Tibial artery (tissue), 4 donors: ENCODE measurements around the gene RTF2.
"Not testable (repeated sequence)": the region's sequence is repeated elsewhere in the genome, so short reads cannot be mapped to it uniquely, and the experiment has no call there.

Experiments used
- DNase-seq, 2 donors: peaks; one replicate each; pipeline ENCODE4 v3.0.0-alpha.2; 2019
- H3K27ac ChIP-seq, 2 donors: fragments of 200-600 bp; sonication (generic) in 1 of 2; 1 replicate in 1 of 2; 2 replicates in 1 of 2; pipeline ENCODE4 v1.5.1; 2018 to 2019; ENCODE audit warnings: mild to moderate bottlenecking in 1 of 2
- H3K27me3 ChIP-seq, 2 donors: fragments of 200-600 bp; sonication (generic) in 1 of 2; one replicate each; pipeline versions ENCODE4 v1.5.1 to v1.6.0; 2016 to 2019
- H3K36me3 ChIP-seq, 3 donors: fragments of 200-600 bp; sonication (generic) in 2 of 3; one replicate each; pipeline ENCODE4 v1.5.1; 2016 to 2019; ENCODE audit warnings: mild to moderate bottlenecking in 2 of 3
- H3K4me1 ChIP-seq, 4 donors: fragments of 200-600 bp; sonication (generic) in 2 of 4; 1 replicate in 3 of 4; 2 replicates in 1 of 4; pipeline ENCODE4 v1.5.1; 2016 to 2019
- H3K4me3 ChIP-seq, 2 donors: fragments of 200-600 bp; sonication (generic) in 1 of 2; 1 replicate in 1 of 2; 2 replicates in 1 of 2; pipeline ENCODE4 v1.5.1; 2018 to 2019; ENCODE audit warnings: mild to moderate bottlenecking in 2 of 2
- H3K9me3 ChIP-seq, 3 donors: fragments of 200-600 bp; sonication (generic) in 1 of 3; one replicate each; pipeline ENCODE4 v1.5.1; 2016 to 2019
- intact Hi-C: fragments of 100-400 bp; cut with DNase I; formaldehyde crosslinking; loops from one replicate; pipeline ENCODE4 v1.15.0; 2023; ENCODE audit warnings: low total_unique reads
- TF ChIP-seq, protein P1 (sequence below), 2 experiments: fragments of 200-600 bp in 1 of 2; fragments of 450-650 bp in 1 of 2; IDR thresholded peaks; one replicate each; pipeline ENCODE4 v1.5.1; 2017 to 2019; ENCODE audit warnings: antibody characterized with exemption in 2 of 2, mild to moderate bottlenecking in 1 of 2, moderate library complexity in 1 of 2

Gene RTF2

DNA sequence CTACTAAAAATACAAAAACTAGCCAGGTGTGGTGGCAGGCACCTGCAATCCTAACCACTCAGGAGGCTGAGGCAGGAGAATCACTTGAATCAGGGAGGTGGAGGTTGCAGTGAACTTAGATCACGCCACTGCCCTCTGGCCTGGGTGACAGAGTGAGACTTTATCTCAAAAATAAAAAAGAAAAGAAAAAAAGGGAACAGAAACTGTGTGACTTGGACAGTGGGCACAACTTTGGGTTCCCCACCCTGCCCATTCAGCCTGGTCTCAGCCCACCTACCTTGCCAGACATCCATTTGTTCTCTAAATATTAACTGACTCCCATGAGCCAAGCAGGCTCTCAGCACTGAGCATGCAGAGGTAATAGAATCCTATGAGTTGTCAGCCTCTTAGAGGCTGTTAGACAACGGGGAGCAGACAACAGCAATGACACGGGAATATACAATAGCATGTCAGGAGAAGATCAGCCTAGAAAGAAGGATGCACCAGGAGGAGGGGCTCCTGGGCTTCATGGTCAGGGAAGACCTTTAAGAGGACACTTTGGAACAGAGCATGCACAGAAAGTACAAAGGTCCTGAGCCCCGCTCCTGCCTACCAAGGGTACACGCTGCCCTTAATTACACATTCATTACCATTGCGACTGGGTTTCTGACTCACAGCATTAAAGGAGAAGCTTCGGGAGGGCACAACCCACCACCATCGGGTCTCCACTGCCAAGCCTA, 84.6 kb downstream of the RTF2 start:
- TF ChIP-seq, protein P1, sequence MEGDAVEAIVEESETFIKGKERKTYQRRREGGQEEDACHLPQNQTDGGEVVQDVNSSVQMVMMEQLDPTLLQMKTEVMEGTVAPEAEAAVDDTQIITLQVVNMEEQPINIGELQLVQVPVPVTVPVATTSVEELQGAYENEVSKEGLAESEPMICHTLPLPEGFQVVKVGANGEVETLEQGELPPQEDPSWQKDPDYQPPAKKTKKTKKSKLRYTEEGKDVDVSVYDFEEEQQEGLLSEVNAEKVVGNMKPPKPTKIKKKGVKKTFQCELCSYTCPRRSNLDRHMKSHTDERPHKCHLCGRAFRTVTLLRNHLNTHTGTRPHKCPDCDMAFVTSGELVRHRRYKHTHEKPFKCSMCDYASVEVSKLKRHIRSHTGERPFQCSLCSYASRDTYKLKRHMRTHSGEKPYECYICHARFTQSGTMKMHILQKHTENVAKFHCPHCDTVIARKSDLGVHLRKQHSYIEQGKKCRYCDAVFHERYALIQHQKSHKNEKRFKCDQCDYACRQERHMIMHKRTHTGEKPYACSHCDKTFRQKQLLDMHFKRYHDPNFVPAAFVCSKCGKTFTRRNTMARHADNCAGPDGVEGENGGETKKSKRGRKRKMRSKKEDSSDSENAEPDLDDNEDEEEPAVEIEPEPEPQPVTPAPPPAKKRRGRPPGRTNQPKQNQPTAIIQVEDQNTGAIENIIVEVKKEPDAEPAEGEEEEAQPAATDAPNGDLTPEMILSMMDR (IDR thresholded peaks at IDR 0.05): no peak
- DNase-seq: no peak

DNA sequence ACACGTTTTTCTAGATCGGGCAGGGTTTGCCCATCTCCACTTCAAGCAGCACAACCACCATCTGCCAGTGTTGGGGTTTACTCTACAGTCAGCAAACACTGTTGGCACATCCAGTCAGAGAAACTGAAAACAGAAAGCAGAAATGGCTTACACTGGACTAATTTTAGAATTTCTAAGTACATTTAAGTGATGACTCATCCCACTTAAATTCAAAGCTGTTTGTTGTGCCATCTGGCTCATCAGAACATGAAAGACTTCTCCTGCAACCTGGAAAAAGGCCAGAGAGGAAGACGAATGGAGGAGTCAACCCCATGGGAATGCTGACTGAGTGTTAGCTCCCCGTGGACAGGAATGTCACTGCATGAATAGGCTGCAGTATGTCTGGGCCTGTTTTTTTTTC, 86.4 kb downstream of the RTF2 start:
- TF ChIP-seq, protein P1 (IDR thresholded peaks at IDR 0.05): no peak
- Histone ChIP-seq H3K4me3 (no peak overlapping the region), H3K4me1 (no peaks in the 10 kb centered on the region), H3K27me3 (peaks cover 0 to 3% of the 10 kb centered on the region in 2 donors), H3K9me3 (no peaks in the 10 kb centered on the region), H3K27ac (no peak overlapping the region), H3K36me3 (no peaks in the 10 kb centered on the region)
- DNase-seq: peak in 1 of 2 donors; percentile 32
- intact Hi-C loops: no loop called here

More for the DNA sequence above, 84.6 kb downstream of the RTF2 start:
- H3K27me3 ChIP-seq: peaks cover 0 to 3% of the 10 kb centered on the region in 2 donors
- intact Hi-C loops: no loop called here
- no peaks in the 10 kb centered on the region for H3K4me1 ChIP-seq
- no peaks in the 10 kb centered on the region for H3K9me3 ChIP-seq
- no peaks in the 10 kb centered on the region for H3K36me3 ChIP-seq
- H3K4me3 ChIP-seq: no peak overlapping the region
- H3K27ac ChIP-seq: no peak overlapping the region

DNA sequence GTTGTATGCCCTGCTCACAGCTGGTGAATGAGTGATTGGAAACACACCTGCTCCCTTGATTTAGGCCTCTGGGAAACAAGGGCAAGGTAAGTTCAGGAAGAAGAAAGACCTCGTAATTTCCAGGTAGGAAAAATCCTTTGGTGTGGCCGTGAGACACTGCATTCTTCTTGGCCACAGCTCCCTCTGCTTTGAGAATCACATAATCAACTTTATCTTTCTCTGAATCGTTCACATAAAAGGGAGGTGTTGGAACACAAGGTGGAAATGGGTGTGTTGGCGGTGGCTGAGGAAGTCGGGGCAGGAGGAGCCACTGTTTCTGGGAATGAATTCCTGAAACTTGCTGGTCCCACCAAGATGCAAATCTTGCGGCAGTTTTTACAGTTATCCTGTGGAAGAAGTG, 90.5 kb downstream of the RTF2 start:
- intact Hi-C loops: no loop called here
- no peak overlapping the region for H3K4me3 ChIP-seq
- no peaks in the 10 kb centered on the region for H3K9me3 ChIP-seq

DNA sequence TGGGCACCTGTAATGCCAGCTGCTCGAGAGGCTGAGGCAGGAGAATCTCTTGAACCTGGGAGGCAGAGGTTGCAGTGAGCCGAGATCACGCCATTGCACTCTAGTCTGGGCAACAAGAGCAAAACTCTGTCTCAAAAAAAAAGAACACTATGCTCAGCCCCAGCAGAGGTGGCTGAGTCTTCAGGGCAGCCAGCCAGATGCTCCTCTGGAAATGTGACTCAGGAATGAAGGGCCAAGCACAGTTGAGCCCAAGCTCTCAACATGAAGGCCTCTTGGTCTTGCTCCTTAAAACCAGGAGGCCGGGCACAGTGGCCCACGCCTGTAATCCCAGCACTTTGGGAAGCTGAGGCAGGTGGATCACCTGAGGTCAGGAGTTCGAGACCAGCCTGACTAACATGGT, 96.1 kb downstream of the RTF2 start:
- intact Hi-C loops, H3K4me1 ChIP-seq, H3K27me3 ChIP-seq, DNase-seq, H3K36me3 ChIP-seq, H3K27ac ChIP-seq, H3K4me3 ChIP-seq, H3K9me3 ChIP-seq: not testable (repeated sequence)

More for the DNA sequence above, 90.5 kb downstream of the RTF2 start:
- H3K4me1 ChIP-seq: no peaks in the 10 kb centered on the region
- DNase-seq: no peak
- no peak overlapping the region for H3K27ac ChIP-seq
- no peaks in the 10 kb centered on the region for H3K36me3 ChIP-seq
- TF ChIP-seq, protein P1 (IDR thresholded peaks at IDR 0.05): no peak
- no peaks in the 10 kb centered on the region for H3K27me3 ChIP-seq

DNA sequence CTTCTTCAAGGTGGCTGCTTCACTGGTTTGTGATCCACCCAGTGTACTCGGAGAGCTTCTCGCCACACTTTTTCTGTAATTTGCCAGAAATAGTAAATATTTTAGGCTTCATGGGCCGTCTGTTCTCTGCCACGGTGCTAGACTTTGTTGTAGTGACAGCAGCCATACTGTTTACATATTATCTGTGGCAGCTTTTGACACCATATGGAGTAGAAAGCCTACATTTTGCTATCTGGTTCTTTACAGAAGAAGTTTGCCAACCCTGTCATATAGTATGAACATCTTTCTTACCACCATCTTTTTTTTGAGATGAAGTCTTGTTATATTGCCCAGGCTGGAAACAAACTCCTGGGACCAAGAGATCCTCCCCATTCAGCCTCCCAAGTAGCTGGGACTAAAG, 97.1 kb downstream of the RTF2 start:
- H3K27me3 ChIP-seq: no peaks in the 10 kb centered on the region
- H3K9me3 ChIP-seq: no peaks in the 10 kb centered on the region
- no peak for DNase-seq
- no peaks in the 10 kb centered on the region for H3K4me1 ChIP-seq
- H3K4me3 ChIP-seq: no peak overlapping the region
- H3K27ac ChIP-seq: no peak overlapping the region
- no peaks in the 10 kb centered on the region for H3K36me3 ChIP-seq
- TF ChIP-seq, protein P1 (IDR thresholded peaks at IDR 0.05): no peak
- intact Hi-C loops: no loop called here

- DNase-seq: no peak
- H3K4me3 ChIP-seq: no peak overlapping the region
Observed at GRCh38 chr20:56566621-56567020, 98.2 kb downstream of the RTF2 start.

More at GRCh38 chr20:56566621-56567020, 98.2 kb downstream of the RTF2 start:
- intact Hi-C loops: no loop called here
- H3K27me3 ChIP-seq: no peaks in the 10 kb centered on the region
- no peak overlapping the region for H3K27ac ChIP-seq
- TF ChIP-seq, protein P1 (IDR thresholded peaks at IDR 0.05): no peak
- H3K36me3 ChIP-seq: no peaks in the 10 kb centered on the region
- no peaks in the 10 kb centered on the region for H3K4me1 ChIP-seq
- H3K9me3 ChIP-seq: no peaks in the 10 kb centered on the region
